DMS79 treated with DMSO at 0.1 percent for 48 hours (cell line): ENCODE data around the gene DVL3.

Experiments
- DNase-seq: peaks from one replicate; lab custom pipeline; 2025; lab: John Stamatoyannopoulos, UW

DVL3 gene

GRCh38 chr3:184176377-184177330 is 21.5 kb downstream of the DVL3 start:
- no peak for DNase-seq

GRCh38 chr3:184177331-184177731 is 22.2 kb downstream of the DVL3 start:
- DNase-seq, result no peak

- DNase-seq, result no peak
Observed at GRCh38 chr3:184177767-184178306, 22.7 kb downstream of the DVL3 start.

DNA sequence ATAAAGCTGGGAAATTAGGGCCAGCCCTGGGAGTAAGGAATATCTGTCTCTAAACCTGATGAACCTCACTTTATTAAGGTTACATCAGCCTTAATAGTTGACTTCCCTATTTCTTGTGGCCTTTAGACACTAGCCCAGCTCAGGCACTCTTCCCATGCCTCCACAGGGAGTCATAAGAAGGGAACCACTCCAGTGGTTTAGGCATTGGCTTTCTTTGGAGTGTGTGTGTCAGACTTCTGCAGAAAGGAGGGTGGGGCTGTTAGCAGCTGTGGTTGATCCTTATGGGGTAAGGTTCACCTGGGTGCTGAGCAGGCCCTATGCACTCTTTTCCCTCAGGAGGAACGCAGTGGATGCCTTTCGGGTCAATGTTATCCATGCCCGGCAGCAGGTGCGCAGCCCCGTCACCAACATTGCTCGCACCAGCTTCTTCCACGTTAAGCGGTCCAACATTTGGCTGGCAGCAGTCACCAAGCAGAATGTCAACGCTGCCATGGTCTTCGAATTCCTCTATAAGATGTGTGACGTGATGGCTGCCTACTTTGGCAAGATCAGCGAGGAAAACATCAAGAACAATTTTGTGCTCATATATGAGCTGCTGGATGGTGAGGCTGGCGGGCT is 23.5 kb downstream of the DVL3 start:
- DNase-seq, result no peak

- no peak for DNase-seq
Observed at GRCh38 chr3:184180165-184180564, 25.0 kb downstream of the DVL3 start.

- DNase-seq, result no peak
Observed at GRCh38 chr3:184181596-184181995, 26.4 kb downstream of the DVL3 start.

- DNase-seq, result no peak
Observed at GRCh38 chr3:184183679-184184078, 28.5 kb downstream of the DVL3 start.

DNA sequence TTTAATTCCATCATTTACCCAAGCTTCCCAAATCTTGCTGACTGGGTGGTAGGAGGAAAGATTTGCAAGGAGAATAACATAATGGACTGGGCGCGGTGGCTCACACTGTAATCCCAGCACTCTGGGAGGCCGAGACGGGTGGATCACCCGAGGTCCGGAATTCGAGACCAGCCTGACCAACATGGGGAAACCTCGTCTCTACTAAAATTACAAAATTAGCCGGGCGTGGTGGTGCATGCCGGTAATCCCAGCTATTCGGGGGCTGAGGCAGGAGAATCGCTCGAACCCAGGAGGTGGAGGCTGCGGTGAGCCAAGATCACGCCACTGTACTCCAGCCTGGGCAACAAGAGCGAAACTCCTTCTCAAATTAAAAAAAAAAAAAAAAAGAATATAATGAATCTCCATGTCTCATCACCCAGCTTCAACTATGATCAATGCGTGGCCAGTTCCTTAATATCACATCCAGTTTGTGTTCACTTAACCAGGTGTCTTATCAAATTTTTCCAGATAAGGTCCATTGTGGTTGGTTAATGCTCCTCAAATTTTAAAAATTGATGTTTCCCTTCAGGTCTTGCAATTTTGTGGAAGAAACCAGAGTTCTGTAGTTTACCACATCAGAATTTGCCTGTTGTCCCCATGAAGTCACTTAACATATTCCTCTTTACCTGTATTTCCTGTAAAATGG is 29.5 kb downstream of the DVL3 start:
- no peak for DNase-seq

GRCh38 chr3:184185461-184186183 is 30.4 kb downstream of the DVL3 start:
- DNase-seq, result peak; percentile 98

- DNase-seq, result no peak
Observed at GRCh38 chr3:184186184-184186901, 31.2 kb downstream of the DVL3 start, which contains the start of gene ABCF3. Gene ABCF3, plus strand, starts transcription at chr3:184186199. Its CDS starts 9 bp downstream, at chr3:184186208.

DNA sequence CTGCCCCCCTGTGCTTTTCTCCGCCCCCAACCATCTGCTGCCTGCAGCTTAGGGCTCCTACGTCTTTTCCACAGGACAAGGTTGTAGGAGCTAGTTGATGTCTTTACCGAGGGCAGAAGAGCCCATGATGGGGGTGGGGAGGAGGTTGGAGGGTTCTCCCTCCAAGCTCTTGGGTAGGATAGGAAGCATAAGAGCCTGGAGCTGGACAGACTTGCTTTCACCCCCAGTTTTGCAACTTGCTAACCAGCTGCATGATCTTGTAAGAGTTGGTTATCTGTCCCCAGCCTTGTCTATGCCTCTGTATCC is 31.7 kb downstream of the DVL3 start:
- DNase-seq, result no peak

GRCh38 chr3:184188080-184188479 is 32.9 kb downstream of the DVL3 start:
- DNase-seq, result no peak

- no peak for DNase-seq
Observed at GRCh38 chr3:184189421-184189820, 34.2 kb downstream of the DVL3 start.

DNA sequence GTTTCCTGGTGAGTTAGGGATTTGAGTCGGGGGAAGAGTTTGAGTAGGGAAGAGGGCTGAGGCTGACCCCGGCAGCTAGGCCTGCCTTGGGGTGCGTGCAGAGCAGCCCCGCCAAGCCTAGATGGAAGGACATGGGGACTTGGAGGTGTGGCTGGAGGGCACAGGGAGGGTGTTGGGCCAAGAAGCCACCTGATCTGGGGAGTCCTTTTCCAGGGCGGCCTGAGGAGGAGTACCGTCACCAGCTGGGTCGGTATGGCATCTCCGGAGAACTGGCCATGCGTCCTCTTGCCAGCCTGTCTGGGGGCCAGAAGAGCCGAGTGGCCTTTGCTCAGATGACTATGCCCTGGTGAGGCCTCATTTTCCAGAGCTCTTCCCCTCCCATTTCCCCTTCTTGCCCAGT is 37.7 kb downstream of the DVL3 start:
- no peak for DNase-seq

- DNase-seq, result no peak
Observed at GRCh38 chr3:184193991-184194539, 38.9 kb downstream of the DVL3 start.

DNA sequence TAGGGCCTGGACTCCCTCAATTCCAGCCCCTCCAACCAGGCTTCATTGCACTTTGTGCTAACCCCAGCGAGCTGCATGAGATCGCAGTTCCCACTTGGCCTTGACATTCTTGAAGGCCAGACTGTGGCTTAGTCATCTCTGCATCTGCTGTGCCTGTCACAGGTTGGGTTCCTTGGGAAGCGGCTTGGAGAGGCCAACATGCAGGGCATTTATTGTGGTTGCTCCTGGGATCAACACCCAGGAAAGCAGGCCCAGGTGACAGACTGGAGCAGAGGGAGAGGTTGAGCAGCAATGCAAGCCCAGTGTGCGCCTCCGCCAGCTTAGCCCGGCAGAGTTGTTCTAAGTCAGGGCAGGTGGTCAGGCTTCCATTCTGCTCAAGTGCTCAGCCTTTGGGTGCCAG is 41.4 kb downstream of the DVL3 start:
- no peak for DNase-seq

- no peak for DNase-seq
Observed at GRCh38 chr3:184198509-184198908, 43.3 kb downstream of the DVL3 start.

GRCh38 chr3:184200825-184201224 is 45.6 kb downstream of the DVL3 start:
- no peak for DNase-seq

GRCh38 chr3:184203526-184203925 is 48.3 kb downstream of the DVL3 start:
- DNase-seq, result no peak

DNA sequence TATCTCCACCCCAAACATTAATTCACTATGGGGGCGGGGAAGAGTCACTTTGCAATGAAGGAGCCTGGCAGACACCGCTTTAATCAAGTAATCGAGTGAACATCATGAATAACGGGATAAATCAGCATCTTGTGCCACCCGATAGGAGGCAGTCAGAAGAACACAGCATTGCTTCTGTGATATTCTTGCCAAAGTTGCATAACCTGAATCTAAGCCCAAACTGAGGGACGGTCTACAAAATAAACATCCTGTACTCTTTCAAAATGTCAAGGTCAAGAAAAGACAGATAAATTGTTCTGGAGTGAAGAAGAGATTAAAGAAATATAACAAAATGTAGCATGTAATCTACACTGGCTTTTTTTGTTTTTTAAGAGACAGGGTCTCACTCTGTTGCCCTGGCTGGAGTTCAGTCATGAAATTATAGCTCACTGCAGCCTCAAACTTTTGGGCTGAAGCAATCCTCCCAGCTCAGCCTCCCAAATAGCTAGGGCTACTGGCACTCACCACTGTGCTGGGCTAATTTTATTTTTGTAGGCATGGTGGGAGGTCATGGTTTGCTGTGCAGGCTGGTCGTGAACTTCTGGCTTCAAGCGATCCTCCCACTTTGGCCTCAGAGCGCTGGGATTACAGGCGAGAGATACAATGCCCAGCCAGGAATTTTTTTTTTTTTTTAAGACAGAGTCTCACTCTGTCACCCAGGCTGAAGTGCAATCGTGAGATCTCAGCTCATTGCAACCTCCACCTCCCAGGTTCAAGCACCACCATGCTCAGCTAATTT is 54.2 kb downstream of the DVL3 start:
- DNase-seq, result no peak
